ENCODE measurements around the gene CCDC85B.
A peak's percentile ranks its signal among the peaks of the same experiment; 100 is the strongest.

The CCDC85B gene

DNA sequence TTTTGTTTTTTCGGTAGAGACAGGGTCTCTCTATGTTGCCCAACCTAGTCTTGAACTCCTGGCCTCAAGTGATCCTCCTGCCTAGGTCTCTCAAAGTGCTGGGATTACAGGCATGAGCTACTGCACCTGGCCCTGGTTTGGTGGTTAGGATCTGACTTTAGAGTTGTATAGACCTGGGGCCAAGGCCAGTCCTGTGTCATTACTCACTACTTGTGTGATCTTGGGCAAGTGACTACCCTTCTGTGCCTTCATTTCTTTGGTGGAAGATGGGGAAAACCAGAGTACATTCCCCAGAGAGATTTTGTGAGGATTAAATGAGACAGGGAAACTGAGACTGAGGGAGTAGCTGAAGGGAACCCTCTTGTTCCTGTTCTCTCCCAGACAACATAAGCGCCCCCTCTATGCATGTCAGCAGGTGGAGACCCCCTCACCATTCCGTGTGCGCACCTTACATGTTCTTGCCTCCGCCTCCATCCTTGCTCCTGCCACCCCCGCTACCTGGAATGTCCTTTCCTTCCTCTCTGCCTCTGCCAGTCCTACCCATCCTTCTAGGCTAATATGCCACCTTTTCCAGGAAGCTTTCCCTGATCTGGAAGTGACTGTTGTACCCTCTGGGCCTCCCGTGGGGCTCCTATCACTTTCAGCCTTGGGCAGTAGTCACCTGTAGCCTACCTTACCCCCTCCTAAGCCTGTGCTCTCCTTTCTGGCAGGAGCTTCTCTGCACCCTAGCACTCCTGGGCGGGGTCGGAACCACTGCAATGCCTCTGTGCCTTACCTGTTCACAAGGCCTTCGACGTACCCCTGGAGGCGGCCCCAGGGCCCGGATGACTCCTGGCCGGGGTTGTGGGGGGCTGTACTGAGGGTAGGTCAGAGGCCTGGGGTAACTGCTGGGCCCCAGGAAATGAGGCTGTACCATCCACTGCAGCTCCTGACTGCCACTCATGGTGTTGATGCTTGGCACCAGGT is 5.8 kb downstream of the CCDC85B start:
- no peaks in the 10 kb centered on the region for H3K9me3 ChIP-seq (ENCODE audit: low read length)
- TF ChIP-seq EZH2 (IDR thresholded peaks at IDR 0.05; ENCODE audit: borderline replicate concordance, low read length), result no peak
- TF ChIP-seq, protein P1, sequence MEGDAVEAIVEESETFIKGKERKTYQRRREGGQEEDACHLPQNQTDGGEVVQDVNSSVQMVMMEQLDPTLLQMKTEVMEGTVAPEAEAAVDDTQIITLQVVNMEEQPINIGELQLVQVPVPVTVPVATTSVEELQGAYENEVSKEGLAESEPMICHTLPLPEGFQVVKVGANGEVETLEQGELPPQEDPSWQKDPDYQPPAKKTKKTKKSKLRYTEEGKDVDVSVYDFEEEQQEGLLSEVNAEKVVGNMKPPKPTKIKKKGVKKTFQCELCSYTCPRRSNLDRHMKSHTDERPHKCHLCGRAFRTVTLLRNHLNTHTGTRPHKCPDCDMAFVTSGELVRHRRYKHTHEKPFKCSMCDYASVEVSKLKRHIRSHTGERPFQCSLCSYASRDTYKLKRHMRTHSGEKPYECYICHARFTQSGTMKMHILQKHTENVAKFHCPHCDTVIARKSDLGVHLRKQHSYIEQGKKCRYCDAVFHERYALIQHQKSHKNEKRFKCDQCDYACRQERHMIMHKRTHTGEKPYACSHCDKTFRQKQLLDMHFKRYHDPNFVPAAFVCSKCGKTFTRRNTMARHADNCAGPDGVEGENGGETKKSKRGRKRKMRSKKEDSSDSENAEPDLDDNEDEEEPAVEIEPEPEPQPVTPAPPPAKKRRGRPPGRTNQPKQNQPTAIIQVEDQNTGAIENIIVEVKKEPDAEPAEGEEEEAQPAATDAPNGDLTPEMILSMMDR (IDR thresholded peaks at IDR 0.05; ENCODE audit: low read length), result no peak
- H3K9ac ChIP-seq (ENCODE audit: low read length), result no peak overlapping the region
- no peak overlapping the region for H2AFZ ChIP-seq (ENCODE audit: low read length)
- H3K79me2 ChIP-seq (ENCODE audit: insufficient read depth, low read length), result no peaks in the 10 kb centered on the region
- H3K4me2 ChIP-seq (ENCODE audit: low read length), result no peak overlapping the region
- no peaks in the 10 kb centered on the region for H3K36me3 ChIP-seq (ENCODE audit: insufficient read depth, low read length)
- H3F3A ChIP-seq (ENCODE audit: insufficient read depth, low read length), result no peaks in the 10 kb centered on the region
- H3K9me2 ChIP-seq (ENCODE audit: low read depth, low read length), result no peaks in the 10 kb centered on the region
- H3K4me3 ChIP-seq (ENCODE audit: low read depth, low read length, poor library complexity, severe bottlenecking), result no peak overlapping the region
- H3K27ac ChIP-seq (ENCODE audit: low read depth, low read length, poor library complexity, severe bottlenecking), result no peak overlapping the region
- peaks cover 50% of the 10 kb centered on the region for H3K4me1 ChIP-seq (ENCODE audit: insufficient read depth, low read length, severe bottlenecking)
- no peaks in the 10 kb centered on the region for H4K20me1 ChIP-seq (ENCODE audit: insufficient read depth, low read length)
- H3K27me3 ChIP-seq (ENCODE audit: insufficient read depth, low read length), result peaks cover 9% of the 10 kb centered on the region; the same call in 1 of the 2 replicates

DNA sequence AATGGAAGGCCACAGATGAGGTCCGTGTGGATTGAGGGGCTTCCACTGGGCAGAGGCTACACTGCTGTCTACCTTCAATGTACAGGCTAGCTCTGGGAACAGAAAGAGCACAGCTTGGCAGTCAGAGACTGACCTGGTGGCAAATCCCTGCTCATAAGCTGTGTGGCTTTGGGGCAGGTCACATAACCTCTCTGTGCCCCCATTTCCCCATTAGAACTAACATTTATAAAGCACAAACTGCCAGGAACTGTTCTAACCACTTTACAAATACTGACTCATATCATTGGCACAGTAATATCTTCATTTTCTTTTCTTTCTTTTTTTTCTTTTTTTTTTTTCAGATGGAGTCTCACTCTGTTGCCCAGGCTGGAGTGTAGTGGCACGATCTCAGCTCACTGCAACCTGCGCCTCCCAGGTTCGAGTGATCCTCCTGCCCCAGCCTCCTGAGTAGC is 6.6 kb downstream of the CCDC85B start:
- Histone ChIP-seq H3K4me3 (ENCODE audit: low read depth, low read length, poor library complexity, severe bottlenecking) (no peak overlapping the region), H3K36me3 (ENCODE audit: insufficient read depth, low read length) (no peaks in the 10 kb centered on the region), H3K79me2 (ENCODE audit: insufficient read depth, low read length) (no peaks in the 10 kb centered on the region), H3K27ac (ENCODE audit: low read depth, low read length, poor library complexity, severe bottlenecking) (no peak overlapping the region), H3K9me3 (ENCODE audit: low read length) (no peaks in the 10 kb centered on the region), H3K9me2 (ENCODE audit: low read depth, low read length) (no peaks in the 10 kb centered on the region), H3K4me1 (ENCODE audit: insufficient read depth, low read length, severe bottlenecking) (peaks cover 42% of the 10 kb centered on the region), H3K9ac (ENCODE audit: low read length) (no peak overlapping the region), H2AFZ (ENCODE audit: low read length) (no peak overlapping the region), H3K27me3 (ENCODE audit: insufficient read depth, low read length) (peaks cover 9% of the 10 kb centered on the region; the same call in 1 of the 2 replicates), H3K4me2 (ENCODE audit: low read length) (no peak overlapping the region), H4K20me1 (ENCODE audit: insufficient read depth, low read length) (no peaks in the 10 kb centered on the region), H3F3A (ENCODE audit: insufficient read depth, low read length) (no peaks in the 10 kb centered on the region)
- TF ChIP-seq EZH2 (IDR thresholded peaks at IDR 0.05; ENCODE audit: borderline replicate concordance, low read length), result no peak
- TF ChIP-seq, protein P1 (IDR thresholded peaks at IDR 0.05; ENCODE audit: low read length), result no peak

GRCh38 chr11:65898656-65899355 is 8.3 kb downstream of the CCDC85B start:
- TF ChIP-seq EZH2 (IDR thresholded peaks at IDR 0.05; ENCODE audit: borderline replicate concordance, low read length), result no peak
- TF ChIP-seq, protein P1 (IDR thresholded peaks at IDR 0.05; ENCODE audit: low read length), result no peak
- no peaks in the 10 kb centered on the region for H4K20me1 ChIP-seq (ENCODE audit: insufficient read depth, low read length)
- no peak overlapping the region for H2AFZ ChIP-seq (ENCODE audit: low read length)
- no peaks in the 10 kb centered on the region for H3K36me3 ChIP-seq (ENCODE audit: insufficient read depth, low read length)
- peaks cover 25% of the 10 kb centered on the region for H3K4me1 ChIP-seq (ENCODE audit: insufficient read depth, low read length, severe bottlenecking)
- H3K79me2 ChIP-seq (ENCODE audit: insufficient read depth, low read length), result no peaks in the 10 kb centered on the region
- H3K9me2 ChIP-seq (ENCODE audit: low read depth, low read length), result no peaks in the 10 kb centered on the region
- 0 out of 2 replicates have a peak overlapping the region, but pooled peaks have one; percentile 21 for H3K9ac ChIP-seq (ENCODE audit: low read length)
- H3K4me3 ChIP-seq (ENCODE audit: low read depth, low read length, poor library complexity, severe bottlenecking), result peak overlapping the region; percentile 57
- H3K27me3 ChIP-seq (ENCODE audit: insufficient read depth, low read length), result peaks cover 9% of the 10 kb centered on the region; the same call in 1 of the 2 replicates
- H3K27ac ChIP-seq (ENCODE audit: low read depth, low read length, poor library complexity, severe bottlenecking), result no peak overlapping the region
- no peaks in the 10 kb centered on the region for H3K9me3 ChIP-seq (ENCODE audit: low read length)
- no peaks in the 10 kb centered on the region for H3F3A ChIP-seq (ENCODE audit: insufficient read depth, low read length)
- peak overlapping the region; percentile 68 for H3K4me2 ChIP-seq (ENCODE audit: low read length)
